GM21526 (cell line): ENCODE data around the gene HDAC8.
A peak's percentile ranks its signal among the peaks of the same experiment; 100 is the strongest.
"Not testable (repeated sequence)": the region's sequence is repeated elsewhere in the genome, so short reads cannot be mapped to it uniquely, and the experiment has no call there.

Source experiments
- ATAC-seq: cut with Tn5 transposase; IDR thresholded peaks from one replicate; pipeline ENCODE4 v1.9.1; 2021; ENCODE audit warnings: moderate library complexity; ENCODE audit not compliant: unreplicated experiment, low FRiP score

Gene HDAC8

GRCh38 chrX:72539822-72540221 lies 32.8 kb downstream of the HDAC8 start:
- no peak for ATAC-seq

DNA sequence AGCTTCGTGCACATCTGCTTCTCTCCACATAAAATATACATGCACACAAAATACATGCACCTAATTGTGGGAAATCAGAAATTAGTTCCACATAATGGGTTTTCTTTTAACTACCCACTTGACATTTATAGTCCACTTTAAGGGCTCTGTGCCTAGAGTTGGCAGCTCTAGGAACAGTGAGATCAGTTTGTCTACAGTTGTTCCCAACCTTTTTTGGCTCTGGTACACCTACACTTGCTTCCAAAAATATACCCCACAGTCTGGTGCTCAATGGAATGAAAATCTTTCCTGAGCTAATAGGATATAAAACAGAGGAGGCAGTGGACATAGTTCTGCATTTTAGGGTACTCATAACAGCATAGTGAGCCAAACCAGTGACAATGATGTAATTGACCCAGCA lies 36.1 kb downstream of the HDAC8 start:
- no peak for ATAC-seq

- no peak for ATAC-seq
These were observed 40.3 kb downstream of the HDAC8 start for GRCh38 chrX:72532366-72532765.

DNA sequence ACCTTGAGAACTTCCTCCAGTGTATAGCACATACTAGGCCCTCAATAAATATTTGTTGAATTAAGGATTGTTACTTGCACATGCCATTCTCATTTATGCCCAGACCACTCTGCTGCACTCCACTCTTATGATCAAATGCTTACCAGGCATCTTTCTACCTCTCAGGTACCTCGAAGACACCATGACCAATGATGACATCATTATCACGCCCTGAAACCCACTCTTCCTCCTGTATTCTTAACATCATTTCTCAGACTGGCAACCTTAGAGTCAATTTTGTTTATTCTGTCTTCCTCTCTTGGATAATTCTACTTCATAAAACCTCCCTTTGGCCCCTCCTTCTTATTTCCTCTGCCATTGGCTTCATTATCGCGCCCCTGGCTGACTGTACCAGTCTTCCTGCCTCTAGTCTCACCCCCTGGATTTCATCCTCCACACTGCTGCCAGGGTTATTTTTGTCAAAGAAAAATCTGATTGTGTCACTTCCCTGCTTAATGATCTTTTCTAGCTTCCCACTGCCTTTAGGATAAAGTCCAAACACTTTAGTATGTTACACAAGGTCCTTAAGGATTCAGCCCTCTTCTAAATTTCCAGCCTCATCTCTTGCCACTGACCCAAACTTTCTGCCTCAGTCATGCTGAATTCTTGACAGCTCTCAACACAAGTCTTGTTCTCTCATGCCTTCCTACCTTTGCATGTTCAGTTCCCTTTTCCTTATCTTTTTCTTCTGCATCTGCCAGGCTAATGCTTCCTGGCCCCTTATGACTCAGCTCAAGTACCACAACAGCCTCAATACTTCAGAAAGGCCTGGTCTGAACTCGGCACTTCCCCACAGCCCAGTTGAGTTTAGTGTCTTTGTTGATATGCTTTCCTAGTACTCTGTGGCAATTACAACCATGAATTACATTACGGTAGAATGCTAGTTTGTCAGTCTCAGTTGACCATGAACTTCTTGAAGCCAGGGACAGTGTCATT lies 45.8 kb downstream of the HDAC8 start:
- ATAC-seq: no peak

DNA sequence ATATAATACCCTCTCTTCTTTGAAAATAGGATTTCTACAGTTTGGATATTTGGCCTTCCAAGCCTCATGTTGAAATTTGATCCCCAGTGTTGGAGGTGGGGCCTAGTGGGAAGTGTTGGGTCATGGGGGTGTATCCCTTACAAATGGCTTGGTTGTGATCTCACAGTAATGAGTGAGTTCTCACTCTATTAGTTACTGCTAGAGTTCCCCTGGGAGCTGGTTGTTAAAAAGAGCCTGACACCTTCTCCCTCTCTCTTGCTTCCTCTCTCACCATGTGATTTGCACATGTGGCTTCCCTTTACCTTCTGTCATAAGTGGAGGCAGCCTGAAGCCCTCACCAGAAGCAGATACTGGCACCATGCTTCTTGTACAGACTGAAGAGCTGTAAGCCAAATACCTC lies 73.9 kb downstream of the HDAC8 start:
- no peak for ATAC-seq

GRCh38 chrX:72495046-72495445 lies 77.6 kb downstream of the HDAC8 start:
- no peak for ATAC-seq

GRCh38 chrX:72492499-72492898 lies 80.1 kb downstream of the HDAC8 start:
- peak; percentile 82 for ATAC-seq

DNA sequence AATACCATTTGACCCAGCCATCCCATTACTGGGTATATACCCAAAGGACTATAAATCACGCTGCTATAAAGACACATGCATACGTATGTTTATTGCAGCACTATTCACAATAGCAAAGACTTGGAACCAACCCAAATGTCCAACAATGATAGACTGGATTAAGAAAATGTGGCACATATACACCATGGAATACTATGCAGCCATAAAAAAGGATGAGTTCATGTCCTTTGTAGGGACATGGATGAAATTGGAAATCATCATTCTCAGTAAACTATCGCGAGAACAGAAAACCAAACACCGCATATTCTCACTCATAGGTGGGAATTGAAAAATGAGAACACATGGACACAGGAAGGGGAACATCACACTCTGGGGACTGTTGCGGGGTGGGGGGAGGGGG lies 82.4 kb downstream of the HDAC8 start:
- not testable (repeated sequence) for ATAC-seq

DNA sequence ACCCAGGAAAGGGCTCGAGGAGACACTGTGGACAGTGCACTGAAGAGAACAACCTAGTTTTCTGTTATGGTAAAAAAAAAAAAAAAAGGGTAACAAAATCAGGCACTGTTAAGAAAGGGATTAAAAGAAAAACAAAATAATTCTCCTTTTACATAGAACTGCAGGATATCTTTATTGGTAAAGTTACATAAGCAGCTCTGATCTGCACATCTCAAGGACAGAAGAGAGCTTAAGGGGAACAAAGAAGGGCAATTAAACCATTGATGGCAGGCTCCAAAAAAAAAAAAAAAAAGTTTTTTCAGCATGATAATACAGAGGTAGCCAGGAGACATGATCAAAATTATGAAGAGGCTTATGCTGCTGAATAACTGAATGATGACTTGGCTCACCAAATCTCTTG lies 85.0 kb downstream of the HDAC8 start:
- ATAC-seq: no peak

- ATAC-seq: no peak
These were observed 93.0 kb downstream of the HDAC8 start for GRCh38 chrX:72479324-72480274.

DNA sequence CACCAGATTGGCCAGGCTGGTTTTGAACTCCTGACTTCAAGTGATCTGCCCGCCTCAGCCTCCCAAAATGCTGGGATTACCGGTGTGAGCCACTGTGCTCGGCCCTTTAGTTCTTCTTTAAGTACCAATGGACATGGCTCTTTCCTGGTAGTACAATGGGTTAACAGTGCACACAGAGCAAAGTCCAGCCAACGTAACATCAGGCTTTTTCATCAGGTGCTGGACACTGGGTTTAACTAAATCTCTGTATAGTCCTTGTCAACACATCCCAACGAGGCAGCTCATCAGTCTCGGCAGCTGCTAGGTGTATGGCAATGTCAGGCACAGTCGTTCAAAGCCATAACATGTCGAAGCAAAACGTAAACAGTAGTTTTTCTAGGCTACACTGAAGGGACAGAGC lies 93.8 kb downstream of the HDAC8 start:
- ATAC-seq: no peak

DNA sequence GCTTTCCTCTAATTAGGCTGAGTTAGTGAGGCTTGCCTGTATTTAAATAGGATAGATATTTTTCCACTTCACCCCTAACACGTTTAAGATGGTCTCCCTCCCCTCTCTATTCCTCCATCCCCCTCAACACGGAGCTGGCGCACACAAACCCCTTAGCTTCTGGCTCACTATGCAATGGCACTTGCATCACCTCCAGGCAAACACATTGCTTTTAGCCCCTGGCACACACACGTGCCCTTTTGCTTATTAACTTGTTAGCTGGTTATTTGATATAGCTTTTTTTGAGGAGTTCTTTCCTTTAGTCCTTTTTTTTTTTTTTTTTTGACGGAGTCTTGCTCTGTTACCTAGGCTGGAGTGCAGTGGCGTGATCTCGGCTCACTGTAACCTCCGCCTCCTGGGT lies 94.3 kb downstream of the HDAC8 start:
- ATAC-seq: no peak

- ATAC-seq: no peak
These were observed 94.9 kb downstream of the HDAC8 start for GRCh38 chrX:72477781-72478181.

- ATAC-seq: no peak
These were observed 95.3 kb downstream of the HDAC8 start for GRCh38 chrX:72477376-72477775.

DNA sequence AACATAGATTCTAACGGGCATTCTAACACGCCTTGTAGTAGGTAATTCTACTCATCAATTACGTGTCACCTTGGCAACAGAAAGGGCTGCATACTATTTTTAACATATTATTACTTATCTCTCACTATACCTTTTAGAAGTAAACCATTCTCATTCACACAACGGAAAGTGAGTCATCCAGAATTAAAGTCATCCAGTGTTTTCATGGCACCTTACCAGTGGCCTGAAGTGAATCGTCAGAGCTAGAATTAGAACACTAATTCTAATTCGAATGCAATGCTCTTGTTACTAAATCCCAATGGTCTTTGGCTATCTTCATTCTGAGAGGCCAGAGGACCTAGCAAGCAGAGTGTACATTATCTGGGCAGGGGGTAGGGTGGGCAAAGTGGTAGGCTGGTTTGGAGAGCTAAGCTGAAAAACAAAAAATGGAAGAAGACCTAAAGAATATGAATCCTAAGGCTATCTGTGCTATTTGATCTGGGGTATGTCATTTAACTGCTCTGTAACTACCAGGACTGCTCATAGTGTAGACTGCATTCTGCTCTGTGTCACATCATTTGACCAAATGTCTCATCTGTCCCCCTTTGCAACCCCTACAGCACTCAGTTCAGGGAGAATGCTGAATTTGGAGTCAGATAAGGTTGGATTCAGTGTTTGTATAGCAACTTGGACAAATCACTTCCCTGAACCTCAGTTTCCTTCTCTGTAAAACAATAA lies 96.5 kb downstream of the HDAC8 start:
- ATAC-seq: no peak

DNA sequence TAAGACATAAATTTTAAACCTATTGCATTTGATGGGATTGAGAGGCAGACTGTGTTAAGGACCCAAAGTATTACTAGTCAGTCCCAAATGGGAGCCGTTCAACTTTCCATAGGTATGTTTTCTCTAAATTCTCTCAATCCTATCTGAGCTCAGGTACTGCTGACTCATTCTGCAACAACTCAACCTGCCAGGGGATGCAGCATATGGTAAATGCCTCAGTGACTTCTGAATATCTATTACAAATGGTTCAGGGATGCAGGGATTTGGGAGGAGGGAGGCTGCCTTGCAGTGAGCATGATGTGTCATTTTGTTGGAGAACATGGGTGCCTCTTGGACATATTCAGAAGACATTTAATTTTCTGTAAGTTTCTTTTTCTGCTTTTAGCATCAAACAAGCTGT lies 97.3 kb downstream of the HDAC8 start:
- ATAC-seq: no peak

GRCh38 chrX:72470532-72471223 lies 102.0 kb downstream of the HDAC8 start:
- no peak for ATAC-seq

DNA sequence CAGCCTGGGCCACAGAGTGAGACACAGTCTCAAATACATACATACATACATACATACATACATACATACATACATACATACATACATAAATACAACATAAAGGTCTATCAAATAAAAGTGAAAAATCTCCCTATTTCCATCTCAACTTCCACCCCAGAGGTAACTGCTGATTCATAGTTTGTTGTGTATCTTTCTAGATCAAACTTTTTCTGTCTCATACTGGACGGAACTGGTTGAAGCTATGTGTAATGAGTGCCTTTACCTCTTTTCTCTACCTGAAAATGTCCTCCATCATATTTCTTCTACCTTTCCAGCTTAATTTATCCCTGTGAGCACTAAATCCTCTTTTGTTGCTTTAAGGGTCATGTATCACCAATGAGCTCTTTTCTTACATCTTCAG lies 102.5 kb downstream of the HDAC8 start:
- no peak for ATAC-seq

GRCh38 chrX:72468607-72469006 lies 104.0 kb downstream of the HDAC8 start:
- ATAC-seq: no peak

DNA sequence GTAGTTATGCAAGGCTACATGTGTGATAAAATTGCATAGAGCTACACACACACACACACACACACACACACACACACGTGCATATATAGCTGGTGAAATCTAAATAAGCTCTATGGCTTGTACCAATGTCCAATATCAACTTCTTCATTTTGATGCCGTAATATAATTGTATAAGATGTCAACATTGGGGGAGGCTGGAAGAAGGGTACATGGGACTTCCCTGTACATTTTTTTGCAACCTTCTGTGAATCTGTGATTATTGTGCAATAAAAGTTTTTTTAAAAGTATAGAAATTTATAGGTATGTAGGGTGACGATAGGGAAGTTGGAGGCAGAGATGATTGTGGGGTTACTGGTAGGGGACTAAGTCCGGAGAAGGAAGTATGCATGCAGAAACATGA lies 105.5 kb downstream of the HDAC8 start:
- ATAC-seq: no peak
